PFSK-1 (cell line): ENCODE results near the gene STRIP2.

Experiments used
- FOXP2 ChIP-seq: optimal IDR thresholded peaks from 2 replicates; pipeline ENCODE3; 2011; ENCODE audit warnings: borderline replicate concordance, control low read depth, inconsistent platforms; ENCODE audit not compliant: insufficient read depth; ENCODE audit errors: extremely low read length, extremely low read depth
- POLR2AphosphoS5 ChIP-seq: IDR thresholded peaks from 2 replicates; pipeline ENCODE4 v1.6.1; 2012; ENCODE audit warnings: low read depth, mild to moderate bottlenecking, control low read depth, low read length, moderate library complexity
- SIN3A ChIP-seq: IDR thresholded peaks from 2 replicates; pipeline ENCODE4 v1.6.1; 2012; ENCODE audit warnings: mild to moderate bottlenecking, low read length, moderate library complexity, borderline replicate concordance; ENCODE audit not compliant: insufficient read depth
- TAF1 ChIP-seq: IDR thresholded peaks from 2 replicates; pipeline ENCODE4 v1.6.1; 2012; ENCODE audit warnings: low read length, control low read depth, borderline replicate concordance; ENCODE audit not compliant: insufficient read depth
- TF ChIP-seq, protein P1 (sequence below), 2 experiments: IDR thresholded peaks; 2 replicates each; pipeline versions ENCODE4 v1.6.1 to v1.8.0; 2011 to 2012; ENCODE audit warnings: low read depth in 2 of 2, low read length in 2 of 2, control low read depth in 1 of 2, inconsistent platforms in 1 of 2, mild to moderate bottlenecking in 1 of 2, moderate library complexity in 1 of 2; ENCODE audit not compliant: insufficient read depth in 1 of 2

Gene STRIP2

DNA sequence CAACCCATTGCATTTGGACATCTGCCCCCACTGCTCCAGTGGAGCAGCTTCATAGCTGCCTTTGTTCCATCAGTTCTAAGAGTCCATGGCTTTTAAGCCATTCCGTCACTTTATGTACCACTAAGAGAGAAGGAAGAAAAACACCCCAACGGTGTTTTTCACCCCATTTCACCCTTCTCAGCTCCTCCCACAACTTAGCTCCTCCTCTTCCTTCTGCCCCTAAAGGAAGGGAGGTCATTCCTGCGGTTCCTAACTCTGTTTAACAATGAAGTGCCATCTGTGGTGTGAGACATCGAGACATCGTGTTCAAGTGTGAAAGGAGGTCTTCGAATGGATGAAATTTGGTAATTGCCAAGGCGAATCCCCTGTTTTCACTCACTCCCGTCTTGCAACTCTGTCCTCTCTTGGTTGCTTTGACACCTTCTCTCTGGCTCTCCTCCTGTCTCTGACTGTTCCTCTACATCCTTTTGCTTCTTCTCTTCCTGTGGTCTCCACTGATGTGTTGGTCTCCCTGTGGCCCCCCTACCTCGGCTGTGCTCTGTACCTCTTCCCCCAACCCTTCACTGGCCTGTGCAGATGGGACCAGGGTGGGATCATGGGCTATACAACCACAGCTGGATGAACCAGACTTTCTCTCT is 91.1 kb downstream of the STRIP2 start:
- TF ChIP-seq SIN3A (no peak), FOXP2 (no peak), POLR2AphosphoS5 (no peak), TAF1 (no peak)
- TF ChIP-seq, protein P1, sequence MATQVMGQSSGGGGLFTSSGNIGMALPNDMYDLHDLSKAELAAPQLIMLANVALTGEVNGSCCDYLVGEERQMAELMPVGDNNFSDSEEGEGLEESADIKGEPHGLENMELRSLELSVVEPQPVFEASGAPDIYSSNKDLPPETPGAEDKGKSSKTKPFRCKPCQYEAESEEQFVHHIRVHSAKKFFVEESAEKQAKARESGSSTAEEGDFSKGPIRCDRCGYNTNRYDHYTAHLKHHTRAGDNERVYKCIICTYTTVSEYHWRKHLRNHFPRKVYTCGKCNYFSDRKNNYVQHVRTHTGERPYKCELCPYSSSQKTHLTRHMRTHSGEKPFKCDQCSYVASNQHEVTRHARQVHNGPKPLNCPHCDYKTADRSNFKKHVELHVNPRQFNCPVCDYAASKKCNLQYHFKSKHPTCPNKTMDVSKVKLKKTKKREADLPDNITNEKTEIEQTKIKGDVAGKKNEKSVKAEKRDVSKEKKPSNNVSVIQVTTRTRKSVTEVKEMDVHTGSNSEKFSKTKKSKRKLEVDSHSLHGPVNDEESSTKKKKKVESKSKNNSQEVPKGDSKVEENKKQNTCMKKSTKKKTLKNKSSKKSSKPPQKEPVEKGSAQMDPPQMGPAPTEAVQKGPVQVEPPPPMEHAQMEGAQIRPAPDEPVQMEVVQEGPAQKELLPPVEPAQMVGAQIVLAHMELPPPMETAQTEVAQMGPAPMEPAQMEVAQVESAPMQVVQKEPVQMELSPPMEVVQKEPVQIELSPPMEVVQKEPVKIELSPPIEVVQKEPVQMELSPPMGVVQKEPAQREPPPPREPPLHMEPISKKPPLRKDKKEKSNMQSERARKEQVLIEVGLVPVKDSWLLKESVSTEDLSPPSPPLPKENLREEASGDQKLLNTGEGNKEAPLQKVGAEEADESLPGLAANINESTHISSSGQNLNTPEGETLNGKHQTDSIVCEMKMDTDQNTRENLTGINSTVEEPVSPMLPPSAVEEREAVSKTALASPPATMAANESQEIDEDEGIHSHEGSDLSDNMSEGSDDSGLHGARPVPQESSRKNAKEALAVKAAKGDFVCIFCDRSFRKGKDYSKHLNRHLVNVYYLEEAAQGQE (IDR thresholded peaks at IDR 0.05; ENCODE audit: insufficient read depth in 1 of 2, low read depth in 2 of 2, low read length in 2 of 2): no peak

DNA sequence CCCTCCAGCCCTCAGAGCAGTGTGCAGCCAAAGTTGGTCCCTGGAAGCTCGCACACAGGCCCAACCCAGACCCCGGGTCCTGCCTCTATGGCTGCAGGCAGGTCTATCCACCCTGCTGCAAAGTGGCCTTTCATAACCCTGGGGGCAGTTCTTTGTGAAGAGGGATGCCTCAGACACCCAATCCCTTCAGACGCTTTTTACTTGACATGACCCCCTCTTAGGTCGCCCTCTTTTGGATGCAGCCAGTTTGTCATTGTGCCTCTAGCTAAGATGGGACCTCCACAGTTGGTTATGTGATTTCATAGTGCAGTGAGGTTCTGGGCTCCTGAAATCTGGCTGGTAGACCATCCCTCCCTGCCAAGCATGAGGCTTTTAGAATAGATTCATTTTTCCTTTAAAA is 95.4 kb downstream of the STRIP2 start:
- TF ChIP-seq SIN3A (no peak), POLR2AphosphoS5 (no peak), TAF1 (no peak), FOXP2 (no peak)
- TF ChIP-seq, protein P1 (IDR thresholded peaks at IDR 0.05; ENCODE audit: insufficient read depth in 1 of 2, low read depth in 2 of 2, low read length in 2 of 2): no peak

GRCh38 chr7:129530795-129531391 is 96.7 kb downstream of the STRIP2 start:
- TF ChIP-seq FOXP2 (no peak), POLR2AphosphoS5 (no peak), SIN3A (no peak)

GRCh38 chr7:129531721-129532120 is 97.5 kb downstream of the STRIP2 start:
- TF ChIP-seq POLR2AphosphoS5 (no peak), SIN3A (no peak), FOXP2 (no peak), TAF1 (no peak)
- TF ChIP-seq, protein P1 (IDR thresholded peaks at IDR 0.05; ENCODE audit: insufficient read depth in 1 of 2, low read depth in 2 of 2, low read length in 2 of 2): no peak

GRCh38 chr7:129532375-129532774 is 98.1 kb downstream of the STRIP2 start:
- TF ChIP-seq, protein P1 (IDR thresholded peaks at IDR 0.05; ENCODE audit: insufficient read depth in 1 of 2, low read depth in 2 of 2, low read length in 2 of 2): no peak
- no peak for TF ChIP-seq SIN3A
- no peak for TF ChIP-seq FOXP2
- no peak for TF ChIP-seq POLR2AphosphoS5
- no peak for TF ChIP-seq TAF1
